C1 segment of cervical spinal cord (tissue), 14 donors: Measurements from ENCODE around the gene IRAK2.

ENCODE experiments used
- DNase-seq, 14 donors: peaks; one replicate each; lab custom pipeline; 2025; lab: John Stamatoyannopoulos, UW

The IRAK2 gene

DNA sequence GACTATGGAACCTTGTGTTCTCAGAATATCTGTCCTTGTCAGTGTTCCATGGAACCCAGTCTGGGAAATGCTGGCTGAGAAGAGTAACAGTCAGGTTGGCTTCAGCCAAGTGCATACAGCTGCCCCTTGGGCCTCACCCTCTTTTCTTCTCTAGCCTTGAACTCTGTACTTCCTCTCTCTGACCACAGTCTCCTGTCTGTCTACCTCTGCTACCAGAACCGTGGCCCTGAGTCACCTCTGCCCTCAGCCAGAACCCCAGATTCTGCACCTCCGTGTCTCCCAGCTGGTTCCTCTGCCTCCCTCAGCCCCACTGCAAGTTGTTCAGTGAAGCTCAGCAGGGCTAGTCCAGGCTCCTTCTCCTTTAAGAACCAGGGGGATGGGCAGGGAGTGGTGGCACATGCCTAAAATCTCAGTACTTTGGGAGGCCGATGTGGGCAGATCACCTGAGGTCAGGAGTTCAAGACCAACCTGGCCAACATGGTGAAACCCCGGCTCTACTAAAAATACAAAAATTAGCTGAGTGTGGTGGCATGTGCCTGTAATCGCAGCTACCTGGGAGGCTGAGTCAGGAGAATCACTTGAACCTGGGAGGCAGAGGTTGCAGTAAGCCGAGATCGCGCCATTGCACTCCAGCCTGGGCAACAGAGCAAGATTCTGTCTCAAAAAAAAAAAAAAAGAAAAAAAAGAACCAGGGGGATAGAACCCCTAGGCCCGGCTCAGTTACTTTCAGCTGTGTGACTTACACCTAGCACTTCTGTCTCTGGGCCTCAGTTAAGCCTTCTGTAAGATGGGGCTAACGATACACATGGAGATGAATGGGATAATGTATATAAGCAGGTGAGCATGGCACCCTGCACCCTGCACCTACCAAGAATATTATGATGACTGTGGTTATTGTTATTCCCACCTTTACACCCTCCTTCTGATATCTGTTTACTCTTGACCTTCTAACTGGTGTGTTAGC lies 59.2 kb downstream of the IRAK2 start:
- DNase-seq = no peak

DNA sequence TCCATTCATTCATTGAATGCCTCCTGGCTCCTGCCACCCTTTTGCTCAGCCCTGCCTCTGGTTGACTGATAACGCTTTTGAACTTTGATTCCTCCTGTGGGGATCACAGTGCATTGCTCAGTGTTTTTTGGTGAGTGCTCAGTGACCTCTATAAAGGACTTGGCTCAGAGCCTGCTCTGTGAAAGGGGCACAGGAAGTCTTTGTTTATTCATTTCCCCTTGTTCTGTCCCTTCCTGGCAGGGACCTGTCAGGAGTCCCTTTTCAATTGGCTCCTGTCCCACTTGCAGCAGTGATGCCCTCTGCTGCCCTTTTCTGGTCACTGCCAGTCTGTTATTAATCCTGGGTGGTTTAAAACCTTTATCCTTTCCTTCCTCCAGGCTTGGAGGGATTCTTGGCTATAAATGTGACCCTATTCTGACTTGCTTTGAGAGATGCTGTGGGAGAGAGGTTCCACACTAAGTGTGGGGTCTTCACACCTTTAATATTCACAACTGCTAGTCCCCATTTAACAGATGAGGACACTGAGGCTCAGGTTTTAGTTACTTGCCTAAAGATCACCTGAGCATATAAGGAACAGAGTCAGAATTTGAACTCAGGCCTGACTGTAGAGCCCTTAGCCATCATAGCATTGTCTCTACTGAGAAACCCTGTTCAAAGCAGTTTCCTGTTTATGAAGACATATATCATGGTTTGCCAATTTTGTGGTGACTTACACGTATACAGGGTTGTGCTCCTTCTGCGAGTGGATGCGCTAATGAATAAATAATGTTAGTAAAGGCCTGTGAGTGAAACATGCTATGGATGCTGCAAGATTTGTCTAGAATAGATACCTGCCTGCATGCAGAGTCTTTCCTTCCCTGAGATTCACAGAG lies 60.3 kb downstream of the IRAK2 start:
- DNase-seq = peak in 13 of 14 donors; percentile 4 to 78 (median 67)

DNA sequence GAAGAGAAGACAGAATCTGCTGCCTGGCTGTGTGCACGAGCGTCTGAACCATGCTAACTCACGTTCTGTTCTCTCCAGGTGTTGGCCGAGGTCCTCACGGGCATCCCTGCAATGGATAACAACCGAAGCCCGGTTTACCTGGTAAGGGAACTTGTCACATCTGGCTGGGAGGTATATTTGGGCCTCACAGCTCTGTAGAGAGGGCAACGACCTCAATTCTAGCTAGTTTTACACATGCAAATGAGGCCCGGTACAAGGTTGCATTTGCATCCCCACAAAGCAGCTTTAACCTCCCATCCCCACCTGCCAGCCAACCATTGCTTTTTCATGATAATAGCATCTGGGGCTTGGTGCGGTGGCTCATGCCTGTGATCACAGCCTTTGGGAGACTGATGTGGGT lies 61.6 kb downstream of the IRAK2 start:
- DNase-seq = no peak

- no peak for DNase-seq
Observed at GRCh38 chr3:10228248-10228950, 63.7 kb downstream of the IRAK2 start.

GRCh38 chr3:10229576-10229975 lies 64.9 kb downstream of the IRAK2 start:
- DNase-seq = no peak

DNA sequence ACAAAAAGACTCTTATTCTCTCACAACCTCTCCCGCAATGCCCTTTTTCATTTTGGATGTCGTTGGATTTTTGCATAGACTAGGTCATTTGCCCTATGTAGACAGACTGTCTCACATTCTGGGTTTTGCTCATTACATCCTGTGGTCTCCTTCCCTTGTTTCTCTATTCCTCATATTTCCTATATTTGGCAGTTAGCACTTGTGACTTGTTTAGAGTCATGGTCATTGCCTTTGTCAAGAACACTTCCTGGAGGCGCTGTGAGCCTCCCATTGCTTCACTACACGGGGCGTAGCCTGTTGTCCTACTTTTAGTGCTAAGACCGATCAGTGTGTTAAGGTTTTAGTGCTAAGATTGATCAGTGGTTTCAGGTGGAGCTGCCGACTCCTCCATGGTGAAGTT lies 67.4 kb downstream of the IRAK2 start:
- DNase-seq = no peak

DNA sequence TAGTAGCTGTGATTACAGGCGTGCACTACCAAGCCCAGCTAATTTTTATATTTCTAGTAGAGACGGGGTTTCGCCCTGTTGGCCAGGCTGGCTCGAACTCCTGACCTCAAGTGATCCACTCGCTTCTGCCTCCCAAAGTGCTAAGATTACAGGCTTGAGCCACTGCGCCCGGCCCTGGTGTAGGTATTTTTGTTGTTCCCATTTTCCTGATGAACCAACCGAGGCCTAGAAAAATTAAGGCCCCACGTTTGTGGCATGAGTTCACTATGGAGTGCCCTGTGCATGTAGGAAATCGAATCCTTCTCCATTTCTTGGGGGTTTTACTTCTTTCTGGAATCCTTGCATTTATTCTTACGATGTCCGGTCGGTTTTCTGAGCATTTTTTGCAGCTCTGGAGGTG lies 69.3 kb downstream of the IRAK2 start:
- DNase-seq = no peak

GRCh38 chr3:10234526-10235230 lies 70.0 kb downstream of the IRAK2 start:
- DNase-seq = no peak

DNA sequence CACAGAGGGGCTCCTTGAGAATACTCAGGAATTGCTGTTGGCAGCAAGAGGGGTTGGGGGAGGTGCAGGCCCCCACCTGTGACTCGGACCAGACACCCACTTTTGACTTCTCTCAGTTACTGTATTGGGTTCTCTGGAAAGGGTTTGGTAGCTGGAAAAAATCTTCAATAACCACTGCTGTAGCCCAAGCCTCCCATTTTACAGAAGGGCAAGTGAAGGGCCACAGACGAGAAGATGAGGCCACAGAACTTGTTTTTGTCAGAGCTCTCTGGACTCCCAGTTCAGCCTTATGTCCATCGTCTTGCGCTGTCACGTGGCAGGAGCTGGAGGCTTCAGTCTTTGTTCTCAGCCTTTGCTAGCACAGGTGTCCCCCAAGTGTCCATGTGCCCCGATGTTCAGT lies 70.8 kb downstream of the IRAK2 start:
- no peak for DNase-seq

DNA sequence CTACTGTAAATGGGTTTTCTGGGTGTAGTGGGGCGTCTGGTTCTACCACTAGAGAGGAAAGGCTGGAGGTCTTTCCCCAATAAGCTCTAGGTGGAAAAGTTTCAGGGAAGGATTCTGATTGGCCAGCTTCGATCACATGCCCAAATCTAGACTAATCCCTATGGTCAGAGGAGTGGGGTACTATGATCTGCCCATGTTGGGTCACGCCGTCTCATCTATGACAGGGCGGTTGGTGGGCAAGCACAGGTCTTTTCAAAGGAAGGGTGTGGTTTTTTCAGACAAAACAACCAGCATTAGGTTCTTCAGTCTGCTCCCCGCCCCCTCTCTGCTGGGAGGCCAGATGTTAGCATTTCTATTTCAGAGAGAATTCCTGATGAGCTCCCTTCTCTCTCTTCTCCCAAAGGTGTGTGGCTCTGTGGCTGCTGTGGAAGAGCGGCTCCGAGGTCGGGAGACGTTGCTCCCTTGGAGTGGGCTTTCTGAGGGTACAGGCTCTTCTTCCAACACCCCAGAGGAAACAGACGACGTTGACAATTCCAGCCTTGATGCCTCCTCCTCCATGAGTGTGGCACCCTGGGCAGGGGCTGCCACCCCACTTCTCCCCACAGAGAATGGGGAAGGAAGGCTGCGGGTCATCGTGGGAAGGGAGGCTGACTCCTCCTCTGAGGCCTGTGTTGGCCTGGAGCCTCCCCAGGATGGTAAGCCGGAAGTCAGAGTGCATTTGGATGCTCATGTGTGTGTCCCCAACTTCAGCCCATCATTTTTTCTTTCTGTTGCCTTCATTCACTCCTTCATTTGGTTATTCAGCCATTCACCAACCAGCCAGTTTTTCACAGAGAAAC lies 73.8 kb downstream of the IRAK2 start:
- no peak for DNase-seq

DNA sequence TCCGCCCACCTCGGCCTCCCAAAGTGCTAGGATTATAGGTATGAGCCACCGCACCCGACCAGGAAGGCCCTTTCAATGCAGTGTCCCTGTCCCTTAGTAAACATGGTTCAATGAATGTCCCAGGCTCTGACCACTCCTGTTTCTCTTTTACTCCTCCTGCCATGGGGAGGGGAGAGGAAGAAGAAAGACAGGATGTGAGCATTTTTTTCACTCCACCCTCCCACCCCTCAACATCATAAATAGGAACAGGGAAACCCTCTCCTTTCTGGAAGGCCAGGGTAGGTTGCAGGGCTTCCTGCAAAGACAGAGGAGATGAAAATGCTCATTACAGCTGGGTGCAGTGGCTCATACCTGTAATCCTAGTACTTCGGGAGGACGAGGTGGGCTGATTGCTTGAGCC lies 76.1 kb downstream of the IRAK2 start:
- DNase-seq = no peak

GRCh38 chr3:10242182-10243065 lies 77.7 kb downstream of the IRAK2 start:
- no peak for DNase-seq

GRCh38 chr3:10244009-10244408 lies 79.3 kb downstream of the IRAK2 start:
- DNase-seq = no peak

GRCh38 chr3:10245081-10245712 lies 80.5 kb downstream of the IRAK2 start:
- no peak for DNase-seq

DNA sequence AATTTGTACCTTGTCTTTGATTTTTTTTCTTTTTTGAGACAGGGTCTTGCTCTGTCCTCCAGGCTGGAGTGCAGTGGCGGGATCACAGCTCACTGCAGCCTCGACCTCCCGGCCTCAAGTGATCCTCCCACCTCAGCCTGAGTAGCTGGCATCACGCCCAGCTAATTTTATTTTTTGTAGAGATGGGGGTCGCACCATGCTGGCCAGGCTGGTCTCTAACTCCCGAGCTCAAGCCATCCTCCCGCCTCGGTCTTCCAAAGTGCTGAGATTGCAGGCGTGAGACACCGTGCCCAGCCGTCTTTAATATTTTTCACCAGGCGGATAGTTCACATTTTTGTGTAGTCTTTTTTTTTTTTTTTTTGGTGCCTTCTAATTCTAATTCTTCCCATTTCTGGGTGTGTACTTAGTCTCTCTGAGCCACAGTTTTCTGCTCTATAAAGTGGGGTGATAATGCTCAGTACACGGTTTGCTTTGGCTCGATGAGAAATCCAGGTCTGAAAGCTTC lies 83.0 kb downstream of the IRAK2 start:
- DNase-seq = no peak

DNA sequence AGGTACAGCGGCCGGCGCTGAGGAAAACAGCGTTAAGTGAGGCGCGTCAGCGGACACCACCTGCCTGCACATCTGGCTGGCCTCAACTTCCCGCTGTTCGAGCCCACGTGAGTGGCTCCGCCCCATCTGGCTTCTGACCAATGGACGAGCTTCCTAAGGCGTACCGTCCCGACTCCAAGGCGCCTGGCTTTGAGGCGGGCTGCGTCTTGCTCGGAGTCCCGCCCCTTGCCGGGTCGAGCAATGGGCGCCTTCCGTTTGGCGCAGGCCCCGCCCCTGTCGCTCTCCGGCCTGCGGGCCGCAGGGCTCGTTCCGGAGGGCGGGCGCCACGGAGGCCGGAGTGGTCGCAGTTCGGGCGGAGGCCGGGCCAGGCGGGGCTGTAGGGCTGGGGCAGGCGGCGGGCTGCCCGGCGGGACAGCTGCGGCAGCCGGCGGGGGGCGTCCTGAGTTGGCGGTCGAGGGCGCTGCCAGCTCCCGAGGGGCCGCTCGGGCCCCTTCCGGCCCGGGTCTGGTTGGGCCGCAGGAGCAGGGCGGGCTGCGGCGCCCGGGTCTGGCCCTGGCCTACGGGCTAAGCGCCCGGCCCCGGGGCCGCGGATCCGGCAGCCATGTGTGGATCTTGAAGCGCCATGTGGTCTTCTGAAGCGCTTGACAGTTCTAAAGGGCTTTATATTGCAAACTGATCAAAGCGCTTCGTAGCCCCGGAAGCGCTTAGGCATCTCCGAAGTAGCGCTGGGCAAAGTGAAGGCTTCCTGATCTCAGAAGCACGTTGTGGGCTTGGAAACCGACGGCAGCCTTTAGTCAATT lies 83.7 kb downstream of the IRAK2 start, which contains the start of gene TATDN2:
Gene TATDN2 (plus strand): TSS at position 276 of the 800 bp plus-strand sequence. CDS start 742 bp downstream, outside the sequence.
- DNase-seq = peak in 13 of 14 donors; percentile 37 to 91 (median 82)

- peak in 5 of 14 donors; percentile 17 to 47 (median 27) for DNase-seq
Observed at GRCh38 chr3:10248984-10249748, 84.4 kb downstream of the IRAK2 start.
